GM10847 (cell line): Measurements from ENCODE around the gene DHDDS.

Experiments used
- POLR2A ChIP-seq: IDR thresholded peaks from 2 replicates; pipeline ENCODE4 v1.6.1; 2011; ENCODE audit not compliant: insufficient read length; ENCODE audit errors: extremely low read depth

The DHDDS gene

DNA sequence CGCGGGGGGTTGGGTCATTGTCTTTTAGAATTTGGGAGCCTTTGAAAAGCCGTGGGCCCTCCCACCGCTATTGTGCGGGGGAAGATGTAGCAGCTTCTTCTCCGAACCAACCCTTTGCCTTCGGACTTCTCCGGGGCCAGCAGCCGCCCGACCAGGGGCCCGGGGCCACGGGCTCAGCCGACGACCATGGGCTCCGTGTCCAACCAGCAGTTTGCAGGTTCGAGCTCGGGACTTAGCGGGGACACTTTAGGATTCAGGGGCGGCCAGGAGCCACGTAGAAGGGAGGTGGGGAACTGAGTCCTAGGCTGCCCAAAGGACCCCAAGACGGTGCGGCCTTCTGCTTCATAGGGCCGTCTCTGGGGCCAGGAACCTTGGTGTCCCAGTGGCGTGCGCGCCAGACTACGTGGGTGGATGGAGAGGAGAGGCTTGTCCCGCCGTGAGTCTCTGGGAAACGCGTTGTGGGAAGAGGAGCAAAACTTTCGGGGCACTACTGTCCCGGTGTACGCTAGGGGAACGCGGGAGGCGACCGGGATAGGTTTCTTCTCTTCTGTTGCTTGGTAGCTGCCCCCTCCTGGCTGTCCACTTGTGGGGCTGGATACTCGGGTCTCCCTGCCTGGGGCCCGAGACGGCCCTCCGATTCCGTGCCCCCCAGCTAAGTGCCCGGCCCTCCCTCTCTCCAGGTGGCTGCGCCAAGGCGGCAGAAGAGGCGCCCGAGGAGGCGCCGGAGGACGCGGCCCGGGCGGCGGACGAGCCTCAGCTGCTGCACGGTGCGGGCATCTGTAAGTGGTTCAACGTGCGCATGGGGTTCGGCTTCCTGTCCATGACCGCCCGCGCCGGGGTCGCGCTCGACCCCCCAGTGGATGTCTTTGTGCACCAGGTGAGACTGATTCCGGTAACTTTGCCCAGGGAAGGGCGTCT, 21.2 kb upstream of the DHDDS start, which contains the start of gene LIN28A:
Gene LIN28A (plus strand): TSS at position 112 of the 918 bp plus-strand sequence. CDS start 75 bp downstream, at position 187.
- TF ChIP-seq POLR2A = no peak

DNA sequence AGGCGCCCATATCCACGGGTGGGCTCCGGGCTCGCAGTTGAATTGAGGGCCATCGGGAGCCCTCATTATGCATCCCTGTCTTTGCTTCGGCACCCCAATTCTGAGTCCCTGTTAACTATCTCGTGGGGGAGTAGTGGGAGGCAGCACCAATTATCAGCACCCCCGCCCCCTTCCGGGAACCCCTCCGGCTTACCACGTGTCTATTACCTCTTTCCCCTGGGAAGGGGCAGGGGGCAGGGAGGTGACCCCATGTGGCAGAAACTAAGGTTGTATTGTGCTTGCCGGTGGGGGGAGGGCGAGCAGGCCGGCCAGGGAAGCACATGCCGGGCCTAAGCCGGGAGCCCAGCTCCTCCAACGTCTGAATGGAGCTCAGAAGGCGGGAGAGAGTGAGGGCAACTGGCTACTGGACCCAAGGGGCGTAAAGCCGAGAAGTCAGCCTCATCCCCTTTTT, 20.5 kb upstream of the DHDDS start:
- TF ChIP-seq POLR2A = no peak

DNA sequence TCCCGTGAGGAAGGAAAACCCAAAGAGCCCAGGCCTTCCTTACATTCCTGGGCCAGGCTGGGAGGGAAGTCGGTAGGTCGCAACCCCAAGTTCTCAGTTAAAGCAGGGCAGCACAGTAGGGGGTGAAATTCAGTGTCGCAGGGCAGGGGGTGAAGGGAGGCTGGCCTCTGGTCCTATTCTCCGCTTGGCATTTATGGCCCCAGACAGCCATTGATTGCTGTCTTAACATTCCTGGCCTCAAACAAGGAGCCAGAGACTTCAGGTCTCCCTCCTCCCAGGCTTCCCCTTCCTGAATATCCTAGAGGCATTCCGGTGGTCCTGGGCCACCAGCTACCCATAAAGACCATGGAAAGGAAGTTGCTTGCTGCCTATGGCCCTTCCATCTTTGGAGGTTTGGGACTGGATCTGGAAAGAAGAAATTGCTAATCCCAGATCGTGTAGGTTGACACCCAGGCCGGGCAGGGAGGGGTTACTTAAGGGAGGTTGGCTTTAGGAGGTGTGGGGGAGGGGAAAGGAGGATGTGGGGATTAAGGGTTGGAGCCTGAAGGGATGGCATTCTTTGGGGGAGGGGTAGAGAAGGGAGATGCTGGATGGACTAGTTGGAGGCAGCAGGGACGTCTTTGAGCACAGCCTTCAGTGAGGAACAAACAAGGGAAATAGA, 19.8 kb upstream of the DHDDS start:
- TF ChIP-seq POLR2A = no peak

DNA sequence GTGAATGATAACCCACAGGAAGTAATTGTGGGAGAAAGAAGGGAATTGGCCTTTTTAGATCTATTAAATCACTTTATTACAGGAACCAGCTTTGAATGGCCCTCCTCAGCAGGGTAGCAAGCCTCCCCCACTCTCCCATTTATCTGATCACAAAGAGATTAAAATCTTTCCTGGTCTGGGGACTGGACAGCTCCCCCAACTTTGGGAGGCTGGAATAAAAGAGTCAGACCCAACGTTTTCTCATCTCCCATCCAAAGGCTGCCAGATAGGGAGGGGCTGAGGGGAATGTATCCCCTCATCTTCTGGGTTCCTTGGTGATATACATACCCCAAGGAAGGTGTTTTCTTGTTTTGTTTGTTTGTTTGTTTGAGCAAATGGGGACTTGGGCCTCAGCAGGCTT, 19.1 kb upstream of the DHDDS start:
- no peak for TF ChIP-seq POLR2A

DNA sequence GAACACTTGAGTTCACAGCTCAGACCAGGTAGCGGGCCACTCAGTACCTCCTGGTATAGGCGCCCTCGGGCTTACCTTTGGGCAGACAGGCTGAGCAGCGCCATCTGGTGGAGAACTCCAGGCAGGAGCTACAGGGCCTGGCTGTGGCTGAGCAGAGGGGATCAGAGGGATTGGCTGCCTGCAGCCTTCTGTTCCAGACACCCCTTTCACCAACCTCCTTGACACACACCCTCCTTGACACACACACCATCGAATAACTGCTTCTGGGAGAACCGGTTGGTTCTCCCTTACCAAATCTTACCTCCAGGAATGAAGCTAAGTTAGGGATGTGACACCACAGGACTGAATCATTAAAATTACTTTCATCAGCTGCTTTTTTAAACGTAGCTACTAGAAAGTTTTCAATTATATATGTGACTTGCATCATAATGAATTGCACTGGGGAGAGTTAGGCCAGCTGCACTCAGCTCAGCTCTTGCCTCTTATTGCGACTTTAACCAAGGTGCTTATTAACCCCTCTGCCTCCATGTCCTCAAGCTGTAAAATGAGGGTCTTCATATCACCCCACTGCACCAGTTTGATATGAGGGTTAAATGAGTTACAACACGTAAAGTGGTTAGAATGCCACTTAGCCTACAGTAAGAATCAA, 14.9 kb upstream of the DHDDS start:
- no peak for TF ChIP-seq POLR2A

DNA sequence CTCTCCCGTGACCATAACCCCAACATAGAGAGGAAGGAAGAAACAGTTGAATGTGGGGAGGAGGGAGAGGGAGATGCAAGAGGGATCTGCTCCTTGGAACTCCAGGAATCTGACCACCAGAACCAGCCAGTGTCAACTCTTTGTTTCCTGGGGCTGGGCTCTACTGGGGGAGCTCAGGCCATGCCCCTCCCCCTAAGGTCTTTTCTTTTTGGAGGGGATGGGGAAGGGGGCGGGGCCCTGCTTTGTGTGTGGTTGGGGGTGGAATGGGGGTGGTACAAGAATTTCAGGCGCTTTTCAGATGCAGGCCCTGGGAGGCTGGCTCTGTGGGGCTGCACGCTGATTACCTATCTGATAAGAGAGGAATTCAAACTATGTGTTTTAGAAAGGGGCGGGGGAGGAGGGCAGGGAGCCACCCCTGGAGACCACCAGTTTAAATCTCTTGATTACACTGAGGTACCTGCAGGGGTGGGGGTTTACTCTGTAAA, 13.2 kb upstream of the DHDDS start:
- TF ChIP-seq POLR2A = no peak

DNA sequence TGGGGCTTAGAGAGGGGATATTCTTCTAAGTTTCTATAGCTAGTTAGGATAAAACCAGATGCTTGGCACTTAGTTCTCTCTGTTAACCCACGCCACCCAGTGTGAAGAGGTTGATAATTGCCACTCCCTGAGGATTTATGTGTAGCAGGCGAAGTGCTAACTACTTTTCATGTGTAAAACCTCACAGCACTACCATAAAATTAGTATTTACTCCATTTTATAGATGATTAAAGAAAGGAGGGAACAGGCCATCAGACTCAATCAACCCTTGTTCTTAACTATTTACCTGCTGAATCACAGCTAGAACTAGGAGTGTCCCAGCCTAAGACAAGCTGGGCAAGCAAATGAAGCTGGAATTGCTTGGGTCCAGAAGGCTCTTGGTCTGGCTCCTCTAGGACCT, 12.6 kb upstream of the DHDDS start:
- no peak for TF ChIP-seq POLR2A

DNA sequence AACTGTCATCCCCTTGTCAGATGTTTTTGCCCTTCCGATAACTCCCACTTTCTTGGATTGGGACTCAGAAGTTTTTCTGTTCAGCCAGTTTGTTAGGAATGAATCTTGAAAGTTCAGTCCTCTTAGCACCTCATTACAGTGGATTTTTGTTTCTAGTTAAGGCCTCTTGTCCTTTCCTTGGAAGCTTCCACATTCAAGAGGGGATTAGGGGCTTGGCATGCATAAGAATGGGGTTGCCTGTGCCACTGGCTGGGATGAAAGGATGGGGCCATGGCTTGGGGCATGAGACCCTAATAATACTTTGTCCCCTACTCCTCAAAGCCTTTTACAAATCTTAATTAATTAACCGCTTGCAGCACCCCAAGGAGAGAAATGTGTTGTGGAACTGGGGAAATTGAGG, 2.4 kb upstream of the DHDDS start:
- TF ChIP-seq POLR2A = no peak

DNA sequence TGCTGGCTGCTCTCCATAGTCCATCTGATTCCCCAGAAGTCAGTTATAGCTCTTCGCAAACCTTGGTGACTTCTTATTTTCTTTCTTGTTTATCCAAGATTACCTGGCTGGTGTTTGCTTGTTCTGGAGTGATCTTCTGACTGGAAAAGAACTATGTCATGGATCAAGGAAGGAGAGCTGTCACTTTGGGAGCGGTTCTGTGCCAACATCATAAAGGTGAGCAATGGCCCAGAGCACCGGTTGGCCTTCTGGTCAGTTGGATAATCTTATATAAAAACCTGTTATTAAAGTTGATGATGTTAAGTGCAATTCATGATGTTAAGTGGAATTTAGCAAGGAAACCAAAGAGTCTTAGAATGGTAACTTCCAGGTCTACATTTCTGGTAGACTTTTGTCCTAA, 672 bp downstream of the DHDDS start:
- no peak for TF ChIP-seq POLR2A

DNA sequence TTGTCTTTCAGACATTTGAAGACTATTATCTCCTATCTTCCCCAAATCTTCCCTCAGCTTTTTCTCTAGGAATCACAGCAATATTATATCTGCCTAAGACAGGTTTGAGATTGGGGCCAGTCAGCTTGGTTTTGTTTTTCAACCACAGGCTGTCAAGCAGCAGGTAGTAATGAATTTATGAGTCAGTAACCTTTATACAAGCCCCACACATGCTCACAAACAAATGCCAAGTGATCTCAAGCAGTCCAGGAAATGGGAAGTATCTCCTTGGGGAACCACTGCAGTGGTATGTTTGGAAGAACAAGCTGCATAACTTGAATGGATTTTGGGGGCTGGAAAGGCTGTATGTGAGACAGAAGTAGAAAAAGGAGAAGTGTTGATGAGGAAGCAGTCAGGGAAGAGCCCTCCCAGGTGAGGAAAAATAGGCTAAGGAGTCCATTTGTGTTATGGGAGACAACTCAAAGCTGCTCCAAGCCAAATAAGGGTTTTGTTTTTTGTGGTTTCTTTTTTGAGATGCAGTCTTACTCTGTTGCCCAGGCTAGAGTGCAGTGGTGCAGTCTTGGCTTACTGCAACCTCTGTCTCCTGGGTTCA, 2.1 kb downstream of the DHDDS start:
- no peak for TF ChIP-seq POLR2A

DNA sequence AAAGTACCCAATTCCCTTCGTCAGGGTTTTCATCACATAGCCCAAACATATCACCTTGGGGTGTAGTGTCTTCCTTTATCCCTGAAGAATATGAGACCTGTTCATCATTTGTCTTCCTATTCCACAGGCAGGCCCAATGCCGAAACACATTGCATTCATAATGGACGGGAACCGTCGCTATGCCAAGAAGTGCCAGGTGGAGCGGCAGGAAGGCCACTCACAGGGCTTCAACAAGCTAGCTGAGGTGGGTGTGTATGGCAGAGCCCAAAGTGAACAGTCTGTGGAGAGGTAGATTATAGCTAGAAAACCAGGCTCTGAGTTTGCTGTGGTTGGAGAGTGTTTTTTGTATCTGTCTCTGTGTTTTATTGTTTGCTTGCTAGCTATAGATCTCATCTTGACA, 5.9 kb downstream of the DHDDS start:
- TF ChIP-seq POLR2A = no peak

DNA sequence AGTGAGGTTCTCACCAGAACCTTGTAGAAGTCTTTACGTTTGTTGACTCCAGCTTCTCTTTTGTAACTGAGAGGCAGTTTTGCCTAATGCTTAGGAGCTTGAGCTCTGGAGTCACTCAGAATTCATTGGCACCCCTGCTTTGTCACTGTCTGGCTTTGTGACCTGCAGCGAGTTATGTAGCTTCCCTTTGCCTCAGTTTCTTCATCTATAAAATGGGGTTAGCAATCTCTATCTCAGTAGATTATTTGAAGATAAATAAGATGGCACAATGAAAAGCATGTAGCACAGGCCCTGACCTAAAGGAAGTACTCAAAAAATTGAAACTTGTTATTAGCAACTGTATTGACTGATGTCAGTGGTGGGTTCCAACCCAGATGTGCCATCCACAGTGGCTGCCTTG, 8.1 kb downstream of the DHDDS start:
- TF ChIP-seq POLR2A = no peak

DNA sequence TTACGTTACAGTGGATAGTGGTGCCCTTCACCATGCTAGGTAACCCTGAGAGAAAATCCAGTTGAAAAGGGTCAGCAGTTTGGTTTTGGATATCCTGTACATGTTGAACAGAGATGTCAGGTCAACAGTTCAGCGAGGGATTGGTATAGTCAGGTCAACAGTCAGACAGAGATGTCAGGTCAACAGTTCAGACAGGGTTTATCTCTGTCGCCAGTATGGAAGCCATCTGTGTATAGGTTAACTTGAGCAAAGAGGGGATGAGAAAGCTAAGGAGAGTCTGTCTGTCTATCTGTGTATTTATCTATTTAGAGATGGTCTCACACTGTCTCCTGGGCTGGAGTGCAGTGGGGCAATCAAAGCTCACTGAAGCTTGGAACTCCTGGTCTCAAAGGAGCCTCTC, 17.7 kb downstream of the DHDDS start:
- no peak for TF ChIP-seq POLR2A

DNA sequence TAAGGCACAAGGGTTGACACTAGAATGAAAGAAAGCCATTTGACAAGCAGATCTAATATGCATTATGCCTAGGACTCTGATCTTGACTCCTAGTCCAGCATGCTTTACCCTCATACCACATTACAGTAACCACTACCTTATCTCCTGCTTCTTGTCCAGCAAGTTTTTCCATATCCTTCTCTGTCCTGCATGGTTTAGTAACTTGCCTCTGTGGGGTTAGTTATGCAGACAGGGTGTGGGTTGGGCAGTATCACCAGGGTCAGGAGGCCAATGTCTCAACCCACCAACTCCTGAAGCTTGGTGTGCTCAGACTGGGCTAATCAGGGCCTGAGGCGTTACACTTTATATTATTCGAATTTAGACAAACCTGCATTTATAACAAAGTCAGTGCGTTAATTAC, 18.8 kb downstream of the DHDDS start:
- TF ChIP-seq POLR2A = no peak

DNA sequence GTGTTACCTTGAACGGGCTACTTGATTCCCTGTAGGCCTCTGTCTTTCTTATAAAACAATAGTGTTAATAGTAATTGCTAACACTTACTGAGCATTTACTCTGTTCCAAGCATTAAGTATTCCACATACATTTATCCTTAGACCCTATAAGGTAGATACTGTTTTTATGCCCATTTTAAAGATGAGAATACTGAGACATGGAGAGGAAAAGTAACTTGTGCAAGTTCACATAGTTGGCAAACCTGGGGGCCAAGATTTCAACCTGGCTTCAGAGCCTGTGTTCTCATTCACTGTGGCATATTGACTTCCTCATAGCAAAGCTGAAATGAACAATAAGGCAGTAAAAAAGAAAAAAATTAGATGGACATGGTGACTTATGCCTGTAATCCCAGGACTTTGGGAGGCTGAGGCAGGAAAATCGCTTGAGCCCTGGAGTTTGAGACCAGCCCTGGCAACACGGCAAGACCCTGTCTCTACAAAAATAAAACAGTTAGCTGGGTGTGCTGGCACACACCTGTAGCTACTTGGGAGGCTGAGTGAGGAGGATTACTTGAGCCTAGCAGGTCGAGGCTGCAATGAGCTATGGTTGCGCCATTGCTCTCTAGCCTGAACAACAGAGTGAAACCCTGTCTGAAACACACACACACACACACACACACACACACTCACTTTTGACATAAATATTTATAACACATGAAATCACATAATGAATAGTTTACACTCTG, 20.5 kb downstream of the DHDDS start:
- no peak for TF ChIP-seq POLR2A
